ENCODE data around the gene SLC7A5.
A peak's percentile ranks its signal among the peaks of the same experiment; 100 is the strongest.

SLC7A5 gene

DNA sequence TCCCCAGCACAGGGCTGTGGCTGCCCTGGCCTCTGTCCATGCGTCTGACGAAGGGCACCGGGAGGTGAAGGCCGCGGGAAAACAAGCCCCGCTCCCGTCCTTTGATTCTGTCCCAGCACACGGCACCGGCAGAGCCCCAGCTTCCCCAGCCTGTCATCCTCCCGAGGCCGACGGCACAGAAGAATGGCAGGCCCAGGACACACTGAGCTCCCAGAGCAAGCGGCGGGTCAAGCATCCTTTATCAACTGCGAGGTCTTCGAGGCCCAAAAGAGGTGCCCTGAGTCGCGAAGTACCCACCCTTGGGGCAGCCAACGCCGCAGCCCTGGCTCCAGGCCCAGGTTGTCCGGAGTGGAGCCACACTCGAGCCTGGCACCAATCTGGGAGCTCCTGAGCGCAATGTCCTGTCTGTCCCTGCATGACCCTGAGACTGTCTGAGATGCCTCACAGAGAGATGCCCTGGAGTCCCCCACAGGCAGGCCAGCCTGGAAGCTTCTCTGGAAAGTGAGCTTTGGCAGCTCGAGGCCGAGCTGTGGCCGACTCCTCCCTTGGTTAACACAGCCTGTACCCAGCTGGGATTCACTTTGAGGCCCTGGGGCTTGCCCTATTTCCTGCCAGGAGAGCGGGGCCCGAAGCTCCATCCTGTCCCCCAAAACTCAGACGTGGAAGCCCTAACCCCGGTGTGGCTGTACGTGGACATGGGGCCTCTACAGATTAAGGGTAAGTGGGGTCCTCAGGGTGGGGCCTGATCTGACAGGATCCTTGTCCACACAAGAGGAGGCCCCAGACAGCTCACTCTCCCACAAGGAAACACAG lies 23.3 kb downstream of the SLC7A5 start:
- TF ChIP-seq, protein P1, sequence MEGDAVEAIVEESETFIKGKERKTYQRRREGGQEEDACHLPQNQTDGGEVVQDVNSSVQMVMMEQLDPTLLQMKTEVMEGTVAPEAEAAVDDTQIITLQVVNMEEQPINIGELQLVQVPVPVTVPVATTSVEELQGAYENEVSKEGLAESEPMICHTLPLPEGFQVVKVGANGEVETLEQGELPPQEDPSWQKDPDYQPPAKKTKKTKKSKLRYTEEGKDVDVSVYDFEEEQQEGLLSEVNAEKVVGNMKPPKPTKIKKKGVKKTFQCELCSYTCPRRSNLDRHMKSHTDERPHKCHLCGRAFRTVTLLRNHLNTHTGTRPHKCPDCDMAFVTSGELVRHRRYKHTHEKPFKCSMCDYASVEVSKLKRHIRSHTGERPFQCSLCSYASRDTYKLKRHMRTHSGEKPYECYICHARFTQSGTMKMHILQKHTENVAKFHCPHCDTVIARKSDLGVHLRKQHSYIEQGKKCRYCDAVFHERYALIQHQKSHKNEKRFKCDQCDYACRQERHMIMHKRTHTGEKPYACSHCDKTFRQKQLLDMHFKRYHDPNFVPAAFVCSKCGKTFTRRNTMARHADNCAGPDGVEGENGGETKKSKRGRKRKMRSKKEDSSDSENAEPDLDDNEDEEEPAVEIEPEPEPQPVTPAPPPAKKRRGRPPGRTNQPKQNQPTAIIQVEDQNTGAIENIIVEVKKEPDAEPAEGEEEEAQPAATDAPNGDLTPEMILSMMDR (conservative IDR thresholded peaks at IDR 0.05; ENCODE audit: low read depth), result no peak
- no peak for DNase-seq (ENCODE audit: low spot score)
- ChIA-PET POLR2A (ENCODE audit: low non-redundant PET) (interaction anchor here (0.6 kb wide), 1 partner anchor 19 kb away, joined by 3 read pairs; no protein-coding TSS in a partner anchor), CTCF (interaction anchor here (0.5 to 2.1 kb wide), 6 partner anchors 22 to 77 kb away, joined by 3 to 6 read pairs (median 3); no protein-coding TSS in a partner anchor)
- peak overlapping the region; percentile 98 for H3K27ac ChIP-seq

DNA sequence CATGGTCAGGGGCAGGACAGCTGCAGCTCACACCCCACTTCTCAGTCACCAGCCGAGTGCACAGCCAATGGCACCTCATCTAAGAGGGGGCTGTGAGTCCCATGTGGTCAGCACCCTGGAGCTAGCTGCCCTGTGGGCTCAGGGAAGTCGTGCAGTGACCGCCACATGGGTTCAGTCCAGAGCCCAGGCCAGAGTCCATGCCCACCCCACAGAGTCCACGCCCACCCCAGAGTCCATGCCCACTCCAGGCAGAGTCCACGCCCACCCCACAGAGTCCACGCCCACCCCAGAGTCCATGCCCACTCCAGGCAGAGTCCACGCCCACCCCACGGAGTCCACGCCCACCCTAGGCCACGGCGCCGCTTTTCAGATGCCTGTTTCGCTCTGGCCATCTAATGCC lies 24.1 kb downstream of the SLC7A5 start:
- ChIA-PET POLR2A (ENCODE audit: low non-redundant PET) (interaction anchor here (0.6 kb wide), 1 partner anchor 20 kb away, joined by 3 read pairs; no protein-coding TSS in a partner anchor), CTCF (interaction anchor here (0.7 to 2.1 kb wide), 4 partner anchors 26 to 76 kb away, joined by 3 to 6 read pairs (median 4); no protein-coding TSS in a partner anchor)
- TF ChIP-seq, protein P1 (conservative IDR thresholded peaks at IDR 0.05; ENCODE audit: low read depth), result no peak
- no peak for DNase-seq (ENCODE audit: low spot score)
- H3K27ac ChIP-seq, result peak overlapping the region; percentile 98

- ChIA-PET CTCF (interaction anchor here (1.0 to 2.1 kb wide), 2 partner anchors 27 to 66 kb away, joined by 3 to 6 read pairs; no protein-coding TSS in a partner anchor), POLR2A (ENCODE audit: low non-redundant PET) (interaction anchor here (0.6 kb wide), 2 partner anchors 20 to 79 kb away, joined by 3 to 6 read pairs; partner anchors contain the start of gene KLHDC4)
- TF ChIP-seq, protein P1 (conservative IDR thresholded peaks at IDR 0.05; ENCODE audit: low read depth), result no peak
- no peak for DNase-seq (ENCODE audit: low spot score)
- H3K27ac ChIP-seq, result peak overlapping the region; percentile 98
These were observed 24.5 kb downstream of the SLC7A5 start for GRCh38 chr16:87844809-87845208.

DNA sequence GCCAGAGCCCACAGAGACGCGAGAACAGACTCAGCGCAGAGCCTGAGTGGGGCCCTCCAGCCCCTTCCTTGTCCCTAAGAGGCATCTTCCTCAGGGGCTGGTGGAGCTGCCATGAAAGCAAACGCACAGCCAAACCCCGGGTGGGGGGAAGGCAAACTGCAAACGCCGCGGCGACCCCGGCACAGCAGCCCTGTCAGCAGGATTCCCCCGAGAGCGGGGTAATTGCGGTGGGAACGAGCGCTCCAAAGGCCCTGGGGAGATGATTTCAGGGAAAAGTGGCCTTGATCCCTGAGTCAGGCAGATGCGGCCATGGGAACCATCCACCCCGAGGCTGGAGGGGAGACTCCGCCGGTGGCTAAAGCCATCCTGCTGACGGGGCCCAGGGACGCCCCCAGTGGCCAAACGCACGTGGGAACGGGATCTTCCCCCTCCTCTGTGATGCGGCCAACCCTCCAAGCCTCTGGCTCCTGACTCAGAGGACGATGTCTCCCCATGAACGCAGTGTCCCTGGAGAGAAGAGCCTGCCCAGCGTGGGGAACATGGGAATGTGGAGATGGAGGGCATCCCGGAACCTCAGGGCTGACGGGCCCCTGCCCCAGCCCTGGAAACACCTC lies 25.1 kb downstream of the SLC7A5 start:
- peak overlapping the region; percentile 98 for H3K27ac ChIP-seq
- no peak for DNase-seq (ENCODE audit: low spot score)
- POLR2A ChIA-PET (ENCODE audit: low non-redundant PET), result interaction anchor here (0.6 kb wide), 1 partner anchor 78 kb away, joined by 6 read pairs; the partner anchor contains the start of gene KLHDC4
- CTCF ChIA-PET, result interaction anchor here (1.0 to 2.1 kb wide), 2 partner anchors 27 to 65 kb away, joined by 3 to 6 read pairs; no protein-coding TSS in a partner anchor
- TF ChIP-seq, protein P1 (conservative IDR thresholded peaks at IDR 0.05; ENCODE audit: low read depth), result no peak

DNA sequence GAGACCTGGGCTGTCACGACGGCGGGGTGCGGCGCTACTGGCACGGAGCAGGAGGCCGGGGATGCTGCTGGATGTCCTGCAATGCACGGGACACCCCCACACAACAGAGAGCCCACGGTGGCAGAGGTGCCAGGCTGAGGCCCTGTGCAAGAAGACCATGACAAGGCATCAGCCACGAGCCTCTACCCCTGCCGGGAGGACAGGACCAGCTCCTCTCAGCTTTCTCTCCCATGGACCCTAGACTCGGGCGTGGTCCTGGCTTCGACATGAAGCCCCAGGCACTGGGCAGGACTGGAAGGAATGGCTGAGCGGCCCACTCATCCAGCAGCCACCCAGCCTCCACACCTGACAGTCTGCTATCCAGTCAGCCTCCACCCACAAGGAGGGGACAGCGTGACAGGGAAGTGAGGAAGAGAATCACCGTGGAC lies 25.6 kb downstream of the SLC7A5 start:
- peak overlapping the region; percentile 98 for H3K27ac ChIP-seq
- CTCF ChIA-PET, result interaction anchor here (1.5 kb wide), 1 partner anchor 28 kb away, joined by 5 read pairs; no protein-coding TSS in a partner anchor
- POLR2A ChIA-PET (ENCODE audit: low non-redundant PET), result no interaction called here
- TF ChIP-seq, protein P1 (conservative IDR thresholded peaks at IDR 0.05; ENCODE audit: low read depth), result no peak
- DNase-seq (ENCODE audit: low spot score), result no peak

- H3K27ac ChIP-seq, result peak overlapping the region; percentile 98
- TF ChIP-seq, protein P1 (conservative IDR thresholded peaks at IDR 0.05; ENCODE audit: low read depth), result no peak
- no peak for DNase-seq (ENCODE audit: low spot score)
- ChIA-PET CTCF (interaction anchor here (1.5 kb wide), 1 partner anchor 29 kb away, joined by 5 read pairs; no protein-coding TSS in a partner anchor), POLR2A (ENCODE audit: low non-redundant PET) (no interaction called here)
These were observed 27.0 kb downstream of the SLC7A5 start for GRCh38 chr16:87842209-87842869.
